Panc1 (cell line): Measurements from ENCODE around the gene DPM3. TPM values are rescaled to one million over a fixed set of nuclear protein-coding genes. Genes with fewer than 3 reads are reported as not detected.

ENCODE experiments used
- ATAC-seq: fragments of 200-7000 bp; cut with Tn5 transposase; 2 replicates; pipeline ENCODE4 v1.9.1; 2020; ENCODE audit warnings: mild to moderate bottlenecking, moderate library complexity
- BruUV-seq: library from RNA; stranded (reverse); fragments of 400-500 nt; replicated peaks from 2 replicates; lab custom pipeline; 2021; lab: Mats Ljungman, UMichigan
- CTCF ChIA-PET: fragments of 300-600 bp; sonication (Branson Sonifier 250); formaldehyde crosslinking; loops from one replicate; lab custom pipeline; 2022; ENCODE audit warnings: antibody characterized with exemption; lab: Charles Lee
- POLR2A ChIA-PET: fragments of 300-600 bp; sonication (Branson Sonifier 250); formaldehyde crosslinking; loops from one replicate; lab custom pipeline; 2022; ENCODE audit warnings: antibody characterized with exemption; lab: Charles Lee
- DNase-seq: peaks from one replicate; pipeline ENCODE4 v3.0.0-alpha.2; 2010; ENCODE audit warnings: low read depth, low spot score
- H3K27ac ChIP-seq: 2 replicates; pipeline ENCODE4 v1.5.1; 2011; ENCODE audit warnings: mild to moderate bottlenecking, low read length, inconsistent platforms
- H3K27me3 ChIP-seq: fragments of 200-500 bp; sonication (Bioruptor generic); 2 replicates; pipeline ENCODE4 v1.6.0; 2014; ENCODE audit warnings: low read length, inconsistent platforms; ENCODE audit not compliant: control insufficient read depth, insufficient read depth
- H3K36me3 ChIP-seq: fragments of 200-500 bp; sonication (Bioruptor generic); 2 replicates; pipeline ENCODE4 v1.5.1; 2014; ENCODE audit warnings: inconsistent platforms, mild to moderate bottlenecking, low read length, moderate library complexity; ENCODE audit not compliant: control insufficient read depth, insufficient read depth
- H3K4me1 ChIP-seq: 2 replicates; pipeline ENCODE4 v1.5.1; 2011; ENCODE audit warnings: inconsistent platforms, mild to moderate bottlenecking, low read length, moderate library complexity; ENCODE audit not compliant: control insufficient read depth, insufficient read depth
- H3K4me3 ChIP-seq, 2 experiments: 2 replicates each; pipeline ENCODE4 v1.5.1; 2011 to 2012; ENCODE audit warnings: low read depth in 2 of 2, low read length in 2 of 2, mild to moderate bottlenecking in 2 of 2, inconsistent platforms in 1 of 2, moderate library complexity in 1 of 2
- H3K9me3 ChIP-seq: fragments of 200-500 bp; sonication (Bioruptor generic); 2 replicates; pipeline ENCODE4 v1.5.1; 2014; ENCODE audit warnings: low read depth, mild to moderate bottlenecking, inconsistent platforms, low read length, moderate library complexity; ENCODE audit not compliant: control insufficient read depth, insufficient read depth
- CTCF ChIP-seq: fragments of 450-650 bp; IDR thresholded peaks from 2 replicates; pipeline ENCODE4 v1.5.1; 2017; ENCODE audit warnings: mild to moderate bottlenecking
- POLR2AphosphoS5 ChIP-seq: IDR thresholded peaks from 2 replicates; pipeline ENCODE4 v1.6.1; 2012; ENCODE audit warnings: mild to moderate bottlenecking, low read depth, low read length, moderate library complexity
- SIN3A ChIP-seq: IDR thresholded peaks from 2 replicates; pipeline ENCODE4 v1.6.1; 2012; ENCODE audit warnings: low read depth, mild to moderate bottlenecking, low read length, moderate library complexity, borderline replicate concordance; ENCODE audit not compliant: insufficient read depth
- TCF7L2 ChIP-seq: IDR thresholded peaks from 2 replicates; pipeline ENCODE4 v1.6.1; 2011; ENCODE audit warnings: mild to moderate bottlenecking, low read depth, low read length, inconsistent platforms
- in situ Hi-C: cut with HindIII; loops from 2 replicates; pipeline ENCODE4 v1.10.0; 2016; ENCODE audit warnings: low sequenced_read_pairs, low pct_unique_long_range_greater_than_20kb
- intact Hi-C: fragments of 100-400 bp; cut with micrococcal nuclease; formaldehyde crosslinking; loops from one replicate; pipeline ENCODE4 v1.10.0; 2022; ENCODE audit not compliant: unreplicated experiment
- total RNA-seq: library from RNA; stranded (reverse); gene quantifications from one replicate; pipeline ENCODE4 v1.2.1, GENCODE V29; 2021; ENCODE audit not compliant: unreplicated experiment
- TF ChIP-seq, protein P1 (sequence below), 2 experiments: IDR thresholded peaks; 2 replicates each; pipeline ENCODE4 v1.6.1; 2011 to 2012; ENCODE audit warnings: low read depth in 2 of 2, control low read depth in 1 of 2, low read length in 1 of 2, mild to moderate bottlenecking in 1 of 2, moderate library complexity in 1 of 2; ENCODE audit not compliant: insufficient read depth in 1 of 2

DPM3 gene
- total RNA-seq, 1 experiment from 2014 or later, result 66.0 TPM

GRCh38 chr1:155170806-155171205, 30.5 kb upstream of the DPM3 start:
- ChIA-PET CTCF (interaction anchor here (0.6 to 0.7 kb wide), 3 partner anchors 8 to 1544 kb away, joined by 3 to 24 read pairs (median 10); no protein-coding TSS in a partner anchor), POLR2A (no interaction called here)
- H3K27ac ChIP-seq, result no peak overlapping the region
- no peaks in the 10 kb centered on the region; the same call in 1 of the 2 replicates for H3K36me3 ChIP-seq
- H3K9me3 ChIP-seq, result no peaks in the 10 kb centered on the region
- TF ChIP-seq POLR2AphosphoS5, result no peak
- TF ChIP-seq CTCF, result no peak
- no peak for TF ChIP-seq TCF7L2
- TF ChIP-seq, protein P1, sequence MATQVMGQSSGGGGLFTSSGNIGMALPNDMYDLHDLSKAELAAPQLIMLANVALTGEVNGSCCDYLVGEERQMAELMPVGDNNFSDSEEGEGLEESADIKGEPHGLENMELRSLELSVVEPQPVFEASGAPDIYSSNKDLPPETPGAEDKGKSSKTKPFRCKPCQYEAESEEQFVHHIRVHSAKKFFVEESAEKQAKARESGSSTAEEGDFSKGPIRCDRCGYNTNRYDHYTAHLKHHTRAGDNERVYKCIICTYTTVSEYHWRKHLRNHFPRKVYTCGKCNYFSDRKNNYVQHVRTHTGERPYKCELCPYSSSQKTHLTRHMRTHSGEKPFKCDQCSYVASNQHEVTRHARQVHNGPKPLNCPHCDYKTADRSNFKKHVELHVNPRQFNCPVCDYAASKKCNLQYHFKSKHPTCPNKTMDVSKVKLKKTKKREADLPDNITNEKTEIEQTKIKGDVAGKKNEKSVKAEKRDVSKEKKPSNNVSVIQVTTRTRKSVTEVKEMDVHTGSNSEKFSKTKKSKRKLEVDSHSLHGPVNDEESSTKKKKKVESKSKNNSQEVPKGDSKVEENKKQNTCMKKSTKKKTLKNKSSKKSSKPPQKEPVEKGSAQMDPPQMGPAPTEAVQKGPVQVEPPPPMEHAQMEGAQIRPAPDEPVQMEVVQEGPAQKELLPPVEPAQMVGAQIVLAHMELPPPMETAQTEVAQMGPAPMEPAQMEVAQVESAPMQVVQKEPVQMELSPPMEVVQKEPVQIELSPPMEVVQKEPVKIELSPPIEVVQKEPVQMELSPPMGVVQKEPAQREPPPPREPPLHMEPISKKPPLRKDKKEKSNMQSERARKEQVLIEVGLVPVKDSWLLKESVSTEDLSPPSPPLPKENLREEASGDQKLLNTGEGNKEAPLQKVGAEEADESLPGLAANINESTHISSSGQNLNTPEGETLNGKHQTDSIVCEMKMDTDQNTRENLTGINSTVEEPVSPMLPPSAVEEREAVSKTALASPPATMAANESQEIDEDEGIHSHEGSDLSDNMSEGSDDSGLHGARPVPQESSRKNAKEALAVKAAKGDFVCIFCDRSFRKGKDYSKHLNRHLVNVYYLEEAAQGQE (IDR thresholded peaks at IDR 0.05; ENCODE audit: insufficient read depth in 1 of 2, low read depth in 2 of 2, low read length in 1 of 2), result no peak
- TF ChIP-seq SIN3A, result no peak
- no peak for DNase-seq
- no peak overlapping the region for H3K4me3 ChIP-seq
- in situ Hi-C loops, result no loop called here
- no peaks in the 10 kb centered on the region for H3K27me3 ChIP-seq
- intact Hi-C loops, result no loop called here
- no TSS peak for BruUV-seq
- peaks cover 22% of the 10 kb centered on the region for H3K4me1 ChIP-seq
- no peak for ATAC-seq

DNA sequence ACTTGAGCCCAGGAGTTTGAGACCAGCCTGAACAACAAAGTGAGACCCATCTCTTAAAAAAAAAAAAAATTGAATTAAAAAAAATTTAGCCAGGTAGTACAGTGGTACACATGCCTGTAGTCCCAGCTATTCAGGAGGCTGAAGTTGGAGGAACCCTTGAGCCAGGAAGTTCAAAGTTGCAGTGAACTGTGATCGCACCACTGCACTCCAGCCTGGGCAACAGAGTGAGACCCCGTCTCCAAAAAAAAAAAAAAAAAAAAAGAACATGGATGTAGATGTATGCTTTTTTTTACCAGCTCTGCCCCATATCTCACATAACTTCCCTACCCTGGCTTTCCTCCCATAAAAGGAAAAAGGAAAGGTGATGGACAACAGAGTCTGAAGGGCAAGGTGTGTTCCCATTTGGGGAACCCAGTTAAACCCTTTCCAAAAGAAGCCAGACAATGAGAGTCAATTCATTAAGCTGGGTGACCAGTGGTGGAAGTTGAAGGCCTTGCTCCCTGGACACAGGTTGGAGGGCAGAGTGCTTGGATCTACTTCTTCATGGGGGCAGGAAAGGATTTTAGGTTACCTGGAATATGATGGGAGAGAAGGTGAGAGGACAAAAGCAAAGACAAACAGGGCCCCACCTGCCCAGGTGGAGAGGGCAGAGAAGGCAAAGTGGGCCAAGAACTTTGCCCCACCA, 29.9 kb upstream of the DPM3 start:
- no peak for TF ChIP-seq CTCF
- TF ChIP-seq, protein P1 (IDR thresholded peaks at IDR 0.05; ENCODE audit: insufficient read depth in 1 of 2, low read depth in 2 of 2, low read length in 1 of 2), result no peak
- no peak for TF ChIP-seq SIN3A
- TF ChIP-seq TCF7L2, result no peak
- TF ChIP-seq POLR2AphosphoS5, result no peak
- Histone ChIP-seq H3K36me3 (no peaks in the 10 kb centered on the region; the same call in 1 of the 2 replicates), H3K27me3 (no peaks in the 10 kb centered on the region), H3K4me3 (no peak overlapping the region), H3K4me1 (peaks cover 22% of the 10 kb centered on the region), H3K9me3 (no peaks in the 10 kb centered on the region), H3K27ac (no peak overlapping the region)
- POLR2A ChIA-PET, result no interaction called here
- TSS peak; percentile 70 for BruUV-seq
- CTCF ChIA-PET, result interaction anchor here (0.6 to 3.3 kb wide), 6 partner anchors 9 to 1544 kb away, joined by 3 to 27 read pairs (median 12); no protein-coding TSS in a partner anchor
- intact Hi-C loops, result no loop called here
- no peak for ATAC-seq
- in situ Hi-C loops, result no loop called here
- no peak for DNase-seq
